Measurements from ENCODE around the gene LTBP4.
"Not testable (repeated sequence)": the region's sequence is repeated elsewhere in the genome, so short reads cannot be mapped to it uniquely, and the experiment has no call there.

The LTBP4 gene

GRCh38 chr19:40586611-40587010, 14.6 kb upstream of the LTBP4 start:
- Histone ChIP-seq H3K4me2 (no peak overlapping the region), H3K4me3 (no peak overlapping the region), H3K9me3 (no peaks in the 10 kb centered on the region), H3K4me1 (peaks cover 44% of the 10 kb centered on the region), H3K27me3 (no peaks in the 10 kb centered on the region), H3K36me3 (peaks cover 77% of the 10 kb centered on the region), H4K20me1 (no peaks in the 10 kb centered on the region), H3K27ac (no peak overlapping the region), H3K9ac (no peak overlapping the region)
- no peak for TF ChIP-seq Cebpa-rat (IDR thresholded peaks at IDR 0.05)

DNA sequence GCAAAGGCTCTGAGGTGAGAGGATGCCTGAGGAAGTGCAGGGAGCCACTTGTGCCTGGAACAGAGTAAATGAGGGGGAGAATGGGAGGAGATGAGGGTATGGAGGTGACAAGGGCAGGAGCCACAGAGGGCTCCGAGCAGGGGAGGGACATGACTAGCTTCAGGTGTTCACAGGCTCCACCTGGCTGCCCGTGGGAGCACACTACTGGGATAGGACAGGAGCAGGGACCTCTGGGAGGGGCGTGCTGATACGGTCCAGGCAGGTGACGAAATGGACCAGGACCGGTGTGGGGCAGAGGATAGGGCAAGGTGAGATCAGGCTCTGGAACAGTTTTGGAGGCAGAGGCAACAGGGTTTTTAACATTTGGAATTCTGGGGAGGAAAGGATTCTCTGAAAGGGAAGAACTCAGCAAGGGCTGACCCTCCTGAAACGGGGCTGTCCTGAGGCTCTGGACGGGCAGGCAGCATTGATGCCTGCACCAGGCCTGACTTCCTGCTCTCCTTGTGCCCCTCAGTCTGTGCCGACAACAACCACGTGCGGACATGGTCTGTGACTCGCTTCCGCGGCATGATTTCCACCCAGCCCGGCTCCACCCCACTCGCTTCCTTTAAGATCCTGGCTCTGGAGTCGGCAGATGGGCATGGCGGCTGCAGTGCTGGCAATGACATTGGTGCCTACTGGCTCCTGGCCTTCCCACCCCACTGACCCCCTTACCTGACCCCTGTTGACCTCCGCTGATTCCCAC, 12.9 kb upstream of the LTBP4 start:
- TF ChIP-seq Cebpa-rat (IDR thresholded peaks at IDR 0.05), result no peak
- H3K27me3 ChIP-seq, result no peaks in the 10 kb centered on the region
- no peaks in the 10 kb centered on the region for H4K20me1 ChIP-seq
- H3K9ac ChIP-seq, result no peak overlapping the region
- H3K27ac ChIP-seq, result no peak overlapping the region
- H3K4me2 ChIP-seq, result no peak overlapping the region
- H3K4me1 ChIP-seq, result peaks cover 37% of the 10 kb centered on the region
- H3K4me3 ChIP-seq, result no peak overlapping the region
- no peaks in the 10 kb centered on the region for H3K9me3 ChIP-seq
- peaks cover 65% of the 10 kb centered on the region for H3K36me3 ChIP-seq

GRCh38 chr19:40588926-40589569, 12.1 kb upstream of the LTBP4 start:
- TF ChIP-seq Cebpa-rat (IDR thresholded peaks at IDR 0.05), result no peak

GRCh38 chr19:40589591-40590429, 11.4 kb upstream of the LTBP4 start:
- H3K36me3 ChIP-seq, result peaks cover 65% of the 10 kb centered on the region
- no peak for TF ChIP-seq Cebpa-rat (IDR thresholded peaks at IDR 0.05)

More at GRCh38 chr19:40588926-40589569, 12.1 kb upstream of the LTBP4 start:
- Histone ChIP-seq H3K9ac (no peak overlapping the region), H3K4me2 (no peak overlapping the region), H3K9me3 (no peaks in the 10 kb centered on the region), H4K20me1 (no peaks in the 10 kb centered on the region), H3K27me3 (no peaks in the 10 kb centered on the region), H3K4me1 (peaks cover 33% of the 10 kb centered on the region), H3K27ac (no peak overlapping the region), H3K36me3 (peaks cover 65% of the 10 kb centered on the region), H3K4me3 (no peak overlapping the region)

GRCh38 chr19:40590464-40591265, 10.5 kb upstream of the LTBP4 start:
- Histone ChIP-seq H3K4me1 (peaks cover 32% of the 10 kb centered on the region), H3K9ac (no peak overlapping the region), H3K9me3 (no peaks in the 10 kb centered on the region), H3K27ac (no peak overlapping the region), H3K4me3 (no peak overlapping the region), H3K4me2 (no peak overlapping the region), H3K36me3 (peaks cover 57% of the 10 kb centered on the region), H4K20me1 (no peaks in the 10 kb centered on the region), H3K27me3 (no peaks in the 10 kb centered on the region; the same call in 1 of the 2 replicates)
- TF ChIP-seq Cebpa-rat (IDR thresholded peaks at IDR 0.05), result no peak

More at GRCh38 chr19:40589591-40590429, 11.4 kb upstream of the LTBP4 start:
- H3K4me2 ChIP-seq, result no peak overlapping the region
- no peak overlapping the region for H3K9ac ChIP-seq
- no peaks in the 10 kb centered on the region for H3K9me3 ChIP-seq
- peaks cover 33% of the 10 kb centered on the region for H3K4me1 ChIP-seq
- H4K20me1 ChIP-seq, result no peaks in the 10 kb centered on the region
- no peaks in the 10 kb centered on the region for H3K27me3 ChIP-seq
- H3K4me3 ChIP-seq, result no peak overlapping the region
- no peak overlapping the region for H3K27ac ChIP-seq

DNA sequence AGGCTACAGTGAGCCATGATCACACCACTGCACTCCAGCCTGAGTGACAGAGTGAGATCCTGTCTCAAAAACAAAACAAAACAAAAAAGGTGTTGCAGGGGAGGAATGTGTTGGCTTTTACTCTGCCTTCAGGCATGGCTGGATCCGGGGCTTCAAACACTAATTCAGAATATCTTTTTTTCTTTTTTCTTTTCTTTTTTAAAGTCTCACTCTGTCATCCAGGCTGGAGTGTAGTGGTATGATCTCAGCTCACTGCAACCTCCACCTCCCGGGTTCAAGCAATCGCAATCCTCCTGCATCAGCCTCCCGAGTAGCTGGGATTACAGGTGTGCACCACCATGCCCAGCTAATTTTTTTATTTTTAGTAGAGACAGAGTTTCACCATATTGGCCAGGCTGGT, 9.4 kb upstream of the LTBP4 start:
- not testable (repeated sequence) for H3K9ac ChIP-seq

DNA sequence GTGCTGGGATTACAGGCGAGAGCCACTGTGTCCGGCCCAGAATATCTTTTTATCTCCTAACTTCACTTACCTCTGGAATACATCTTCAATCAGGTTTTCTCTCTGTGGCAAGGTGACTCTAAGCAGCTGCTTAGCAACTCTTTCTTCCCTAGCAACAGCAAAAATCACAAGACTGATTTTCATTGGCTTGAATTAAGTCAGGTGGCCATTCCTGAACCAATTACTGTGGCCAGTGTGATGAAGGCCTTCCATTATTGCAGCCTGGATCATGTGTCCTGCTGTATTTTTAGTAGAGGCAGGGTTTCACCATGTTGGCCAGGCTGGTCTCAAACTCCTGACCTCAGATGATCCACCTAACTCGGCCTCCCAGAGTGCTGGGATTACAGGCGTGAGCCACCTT, 9.0 kb upstream of the LTBP4 start:
- H3K36me3 ChIP-seq, result peaks cover 42% of the 10 kb centered on the region
- no peaks in the 10 kb centered on the region for H3K9me3 ChIP-seq
- H3K27me3 ChIP-seq, result peaks cover 12% of the 10 kb centered on the region
- H4K20me1 ChIP-seq, result no peaks in the 10 kb centered on the region
- no peak overlapping the region for H3K27ac ChIP-seq
- no peak overlapping the region for H3K9ac ChIP-seq
- TF ChIP-seq Cebpa-rat (IDR thresholded peaks at IDR 0.05), result no peak
- H3K4me1 ChIP-seq, result peaks cover 30% of the 10 kb centered on the region
- H3K4me2 ChIP-seq, result peak overlapping the region; percentile 34; the same call in 1 of the 2 replicates
- H3K4me3 ChIP-seq, result no peak overlapping the region

More for the DNA sequence above, 9.4 kb upstream of the LTBP4 start:
- not testable (repeated sequence) for H3K9me3 ChIP-seq, H3K4me2 ChIP-seq, H3K27me3 ChIP-seq, H3K4me3 ChIP-seq, H3K27ac ChIP-seq, H4K20me1 ChIP-seq
- Histone ChIP-seq H3K4me1 (peaks cover 29% of the 10 kb centered on the region), H3K36me3 (peaks cover 46% of the 10 kb centered on the region)

- no peaks in the 10 kb centered on the region for H3K9me3 ChIP-seq
- no peak for TF ChIP-seq Cebpa-rat (IDR thresholded peaks at IDR 0.05)
- peaks cover 47% of the 10 kb centered on the region for H3K4me1 ChIP-seq
- peak overlapping the region; percentile 60 for H3K4me2 ChIP-seq
- no peaks in the 10 kb centered on the region for H4K20me1 ChIP-seq
- no peak overlapping the region for H3K4me3 ChIP-seq
- H3K36me3 ChIP-seq, result peaks cover 22% of the 10 kb centered on the region
- H3K9ac ChIP-seq, result no peak overlapping the region
- H3K27me3 ChIP-seq, result peaks cover 26% of the 10 kb centered on the region
- H3K27ac ChIP-seq, result no peak overlapping the region
Measured at GRCh38 chr19:40594255-40594654, 6.9 kb upstream of the LTBP4 start.

DNA sequence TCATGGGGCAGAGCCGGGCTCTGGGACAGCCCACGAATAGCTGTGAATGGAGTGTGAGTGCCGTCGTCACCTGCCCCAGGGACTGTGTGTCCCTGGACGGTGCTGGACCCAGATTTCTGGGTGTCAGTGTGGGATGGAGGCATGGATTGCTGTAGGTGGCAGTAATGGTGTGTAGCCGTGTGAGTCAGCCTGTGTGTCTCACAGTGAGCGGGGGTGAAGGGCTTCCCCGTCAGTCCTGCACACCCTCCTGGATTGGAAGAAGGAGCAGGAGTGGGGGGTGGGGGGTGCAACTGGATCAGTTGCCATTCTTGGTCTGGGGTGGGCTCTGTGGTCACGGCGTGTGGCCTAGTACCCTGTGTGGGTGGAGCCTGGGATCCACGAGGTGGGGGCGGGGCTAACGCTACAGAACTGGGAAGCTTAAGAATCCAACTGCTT, 6.5 kb upstream of the LTBP4 start:
- Histone ChIP-seq H3K4me1 (peaks cover 51% of the 10 kb centered on the region), H3K4me2 (peak overlapping the region; percentile 60), H3K4me3 (no peak overlapping the region), H3K9ac (no peak overlapping the region), H3K27ac (no peak overlapping the region), H3K27me3 (peaks cover 26% of the 10 kb centered on the region), H3K36me3 (peaks cover 20% of the 10 kb centered on the region), H4K20me1 (no peaks in the 10 kb centered on the region), H3K9me3 (no peaks in the 10 kb centered on the region)
- no peak for TF ChIP-seq Cebpa-rat (IDR thresholded peaks at IDR 0.05)

Measured in BLaER1 (cell line).